NCI-H1417 (cell line): ENCODE results near the gene ACAD11.
"Not testable (repeated sequence)": the region's sequence is repeated elsewhere in the genome, so short reads cannot be mapped to it uniquely, and the experiment has no call there.

Source experiments
- DNase-seq, 3 experiments: peaks; one replicate each; lab custom pipeline; 2025; lab: John Stamatoyannopoulos, UW

The ACAD11 gene

DNA sequence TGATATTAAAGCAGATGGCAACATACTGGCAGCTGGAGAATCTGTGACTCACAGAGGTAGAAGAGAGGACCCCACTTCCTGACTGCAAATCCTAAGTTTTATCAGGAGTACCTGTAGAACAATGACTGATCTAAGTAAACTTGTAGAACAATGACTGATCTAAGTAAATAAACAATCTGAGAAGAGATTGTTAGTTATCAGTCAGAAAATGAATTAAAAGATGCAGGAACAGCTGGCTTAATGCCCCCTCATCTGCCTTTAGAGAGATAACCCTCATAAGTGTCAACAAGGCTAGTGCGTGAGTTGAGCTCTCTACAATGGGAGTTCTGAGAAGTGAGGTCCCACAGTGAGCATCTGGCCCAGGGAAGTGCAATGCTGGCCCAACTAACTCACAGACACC, 14.6 kb downstream of the ACAD11 start:
- DNase-seq: no peak

GRCh38 chr3:132643366-132643765, 16.2 kb downstream of the ACAD11 start:
- no peak for DNase-seq

- DNase-seq: no peak
Measured at GRCh38 chr3:132642539-132642847, 17.1 kb downstream of the ACAD11 start.

- DNase-seq: peak; percentile 8 to 76 (median 68)
Measured at GRCh38 chr3:132641837-132642538, 17.6 kb downstream of the ACAD11 start.

GRCh38 chr3:132641427-132641826, 18.2 kb downstream of the ACAD11 start:
- DNase-seq: not testable (repeated sequence)

DNA sequence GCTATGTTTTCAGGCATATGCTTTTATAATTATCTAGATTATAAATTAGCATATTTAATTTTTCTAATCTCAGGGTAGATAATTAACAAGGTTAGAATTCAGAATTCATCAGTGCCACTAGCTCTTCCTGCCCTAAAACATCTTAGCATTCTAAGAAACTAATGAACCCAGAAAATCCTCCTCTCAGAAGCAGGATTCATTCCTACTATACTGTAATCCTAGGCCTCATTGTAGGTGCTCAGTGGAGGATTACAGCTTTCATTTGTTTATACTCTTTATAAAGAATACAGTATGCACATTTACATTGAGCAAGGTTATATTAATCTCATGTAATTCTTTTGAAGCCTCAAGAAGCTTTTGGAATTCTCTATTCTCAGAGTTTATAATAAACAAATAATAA, 20.9 kb downstream of the ACAD11 start:
- no peak for DNase-seq

DNA sequence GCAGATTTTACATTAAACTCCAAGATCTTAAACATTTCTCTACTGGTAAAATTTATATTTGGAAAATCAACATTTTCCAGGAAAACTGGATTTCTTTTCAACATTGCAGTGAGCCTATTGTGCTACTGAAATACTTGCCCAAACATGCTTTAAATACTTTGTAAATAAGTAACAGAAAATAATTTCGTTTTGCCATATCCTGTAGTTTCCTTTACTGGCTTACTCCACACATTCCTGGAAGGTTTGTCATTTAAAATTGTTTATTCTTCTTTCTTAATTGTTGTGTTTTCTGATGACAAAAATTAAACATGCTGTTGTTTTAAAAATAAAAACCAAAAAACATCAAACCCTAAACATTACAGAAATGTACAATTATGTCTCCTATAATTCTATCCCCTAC, 22.0 kb downstream of the ACAD11 start:
- DNase-seq: no peak

GRCh38 chr3:132635052-132635451, 24.6 kb downstream of the ACAD11 start:
- no peak for DNase-seq

GRCh38 chr3:132630612-132631011, 29.0 kb downstream of the ACAD11 start:
- no peak for DNase-seq

DNA sequence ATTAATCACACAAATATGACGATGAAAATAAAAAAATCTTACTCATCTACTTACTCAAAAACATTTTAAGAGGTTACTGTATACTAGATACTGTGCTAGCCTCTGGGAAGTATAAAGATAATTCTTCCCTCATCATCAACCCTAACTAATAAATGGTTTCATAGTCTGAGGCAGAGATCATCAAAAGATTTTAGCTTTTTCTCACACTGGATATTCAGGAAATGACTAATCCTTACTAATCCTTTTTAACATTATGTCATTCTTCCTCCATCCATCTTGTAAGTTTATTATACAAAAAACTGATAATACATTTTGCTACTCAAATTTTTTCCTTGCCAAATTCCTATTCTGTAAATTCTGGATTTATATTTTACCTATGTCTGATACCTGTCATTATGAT, 29.7 kb downstream of the ACAD11 start:
- no peak for DNase-seq

- DNase-seq: no peak
Measured at GRCh38 chr3:132628157-132628556, 31.5 kb downstream of the ACAD11 start.

DNA sequence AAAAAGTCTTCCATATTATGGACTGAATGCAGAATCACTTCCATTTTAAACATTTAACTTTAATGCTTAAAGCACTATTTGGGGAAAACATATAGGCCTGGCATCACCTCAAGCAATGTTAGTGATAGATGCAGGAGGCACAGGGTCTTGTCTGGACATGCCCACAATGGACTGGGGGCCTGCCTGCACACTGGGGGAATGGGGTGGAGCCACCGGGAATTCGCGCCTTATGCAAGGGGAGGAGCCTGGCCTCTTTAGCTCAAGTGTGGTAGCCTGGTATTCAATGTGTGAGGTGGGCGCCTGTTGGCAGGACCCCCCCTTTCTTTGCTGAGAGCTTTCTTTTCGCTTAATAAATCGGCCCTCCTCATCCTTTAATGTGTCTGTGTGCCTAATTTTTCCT, 32.7 kb downstream of the ACAD11 start:
- DNase-seq: no peak

DNA sequence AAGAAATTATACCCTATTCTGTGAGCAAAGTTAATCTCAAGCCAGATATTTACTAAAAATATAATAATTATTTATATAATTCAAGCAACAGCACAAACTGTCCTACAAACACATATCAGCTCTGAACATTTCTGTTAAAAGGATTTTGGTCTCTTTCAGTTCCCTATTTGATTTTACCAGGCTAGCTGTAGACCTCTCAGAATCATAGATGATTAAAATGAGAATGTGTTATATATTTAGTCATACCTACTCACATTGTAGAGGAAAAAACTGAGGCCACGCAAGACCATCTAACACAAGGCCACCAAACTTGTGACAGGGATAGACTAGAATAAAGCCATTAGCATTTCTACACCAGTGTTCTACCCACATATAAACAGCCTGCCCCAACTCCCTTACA, 34.0 kb downstream of the ACAD11 start:
- no peak for DNase-seq

DNA sequence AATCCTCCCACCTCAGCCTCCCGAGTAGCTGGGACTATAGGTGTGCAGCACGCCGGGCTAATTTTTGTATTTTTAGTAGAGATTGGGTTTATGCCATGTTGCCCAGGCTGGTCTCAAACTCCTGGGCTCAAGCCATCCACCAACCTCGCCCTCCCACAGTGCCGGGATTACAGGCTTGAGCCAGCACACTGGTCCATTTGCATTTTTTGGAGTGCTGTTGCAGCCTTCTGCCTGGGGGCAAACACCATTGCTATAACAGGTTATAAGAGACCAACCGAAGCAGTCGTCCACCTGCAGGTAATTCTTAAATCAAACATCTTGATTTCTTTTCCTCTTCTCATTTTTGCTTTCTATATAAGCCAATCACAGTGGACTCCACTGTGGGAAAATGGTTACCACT, 34.8 kb downstream of the ACAD11 start:
- no peak for DNase-seq

DNA sequence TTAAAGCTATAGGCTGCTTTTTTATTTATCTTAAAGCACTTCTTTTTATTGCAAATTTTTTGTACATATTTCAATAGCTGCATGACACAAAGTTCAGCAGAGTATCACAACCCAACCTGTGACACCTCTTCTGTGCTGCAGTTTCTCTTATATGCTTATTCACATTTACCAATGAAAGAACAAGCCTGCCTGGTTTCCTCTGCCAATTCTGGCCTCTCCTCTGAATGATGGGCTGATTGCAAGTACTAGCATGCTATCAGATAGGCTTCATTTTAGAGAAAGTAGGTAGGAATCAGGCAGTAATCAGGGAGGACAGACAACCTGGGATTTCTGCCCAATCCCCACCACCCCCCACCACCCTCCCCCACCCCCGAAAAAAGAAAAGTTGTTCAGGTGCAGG, 36.0 kb downstream of the ACAD11 start:
- DNase-seq: no peak

DNA sequence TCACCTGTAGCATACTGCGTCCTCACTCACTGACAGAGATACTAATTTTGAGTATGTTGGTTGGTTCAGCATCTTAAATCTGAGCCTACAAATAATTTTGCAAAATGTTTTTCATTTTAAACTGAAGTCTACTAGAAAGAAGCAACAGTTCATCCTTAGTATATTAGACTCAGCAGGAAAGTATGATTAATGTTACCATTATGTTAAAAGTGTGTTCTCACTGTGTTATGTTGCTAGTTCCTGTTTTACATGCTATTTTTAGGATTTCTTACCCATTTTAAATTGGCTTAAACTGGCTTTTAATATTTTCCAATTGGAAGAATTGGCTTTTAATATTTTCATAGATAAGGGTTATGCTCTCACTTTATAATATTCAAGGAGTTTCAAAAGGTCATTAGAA, 36.8 kb downstream of the ACAD11 start:
- no peak for DNase-seq

DNA sequence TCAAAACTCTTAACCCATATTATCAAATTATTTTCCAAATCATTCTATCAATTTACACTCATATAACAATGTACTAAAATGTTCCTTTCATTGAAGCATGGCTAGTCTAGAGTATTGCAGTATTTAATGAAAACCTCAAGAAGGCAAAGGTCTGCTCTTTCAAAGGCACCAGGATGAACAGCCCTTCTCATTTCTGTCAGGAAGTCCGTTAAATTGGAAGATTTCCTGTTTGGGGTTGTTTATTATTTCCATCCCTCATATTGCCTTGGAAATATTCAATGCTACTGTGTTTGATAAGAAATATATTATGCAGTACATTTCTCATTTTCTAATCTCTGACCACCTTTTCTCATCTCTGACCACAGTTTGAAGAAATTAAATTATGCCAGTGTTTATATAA, 37.5 kb downstream of the ACAD11 start:
- DNase-seq: no peak

- no peak for DNase-seq
Measured at GRCh38 chr3:132616780-132617179, 42.8 kb downstream of the ACAD11 start.

DNA sequence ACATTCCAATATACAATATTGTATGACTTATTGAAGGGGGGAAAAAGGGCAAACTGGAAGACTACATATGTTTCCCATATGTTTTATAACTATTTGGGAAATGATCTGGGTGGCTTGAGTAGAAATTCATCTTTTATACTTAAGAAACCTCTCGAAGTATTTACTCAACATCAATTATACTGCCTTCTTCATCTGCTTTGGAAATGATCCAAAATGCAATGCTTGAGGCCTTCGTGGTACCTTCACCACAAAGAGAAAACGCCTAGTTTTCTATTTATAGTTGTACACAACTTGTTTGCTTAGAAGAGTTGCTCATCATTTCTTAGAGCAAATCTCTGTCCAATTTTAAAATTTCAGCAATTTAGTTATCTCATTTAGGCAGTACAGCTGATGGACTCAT, 43.7 kb downstream of the ACAD11 start:
- peak in 1 of 3 experiments; percentile 38 for DNase-seq

DNA sequence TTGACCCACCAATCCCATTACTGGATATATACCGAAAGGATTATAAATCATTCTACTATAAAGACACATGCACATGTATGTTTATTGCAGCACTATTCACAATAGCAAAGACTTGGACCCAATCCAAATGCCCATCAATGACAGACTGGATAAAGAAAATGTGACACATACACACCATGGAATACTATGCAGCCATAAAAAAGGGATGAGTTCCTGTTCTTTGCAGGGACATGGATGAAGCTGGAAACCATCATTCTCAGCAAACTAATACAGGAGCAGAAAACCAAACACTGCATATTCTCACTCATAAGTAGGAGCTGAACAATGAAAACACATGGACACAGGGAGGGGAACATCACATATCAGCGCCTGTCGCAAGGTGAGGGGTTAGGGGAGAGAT, 44.3 kb downstream of the ACAD11 start:
- not testable (repeated sequence) for DNase-seq

DNA sequence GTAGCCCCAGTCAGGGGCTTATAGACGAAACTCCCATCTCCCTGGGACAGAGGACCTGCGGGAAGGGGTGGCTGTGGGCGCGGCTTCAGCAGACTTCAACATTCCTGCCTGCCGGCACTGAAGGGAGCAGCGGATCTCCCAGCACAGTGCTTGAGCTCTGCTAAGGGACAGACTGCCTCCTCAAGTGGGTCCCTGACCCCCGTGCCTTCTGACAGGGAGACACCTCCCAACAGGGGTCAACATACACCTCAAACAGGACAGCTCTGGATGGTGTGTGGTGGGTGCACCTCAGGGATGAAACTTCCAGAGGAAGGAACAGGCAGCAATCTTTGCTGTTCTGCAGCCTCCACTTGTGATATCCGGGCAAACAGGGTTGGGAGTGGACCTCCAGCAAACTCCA, 53.0 kb downstream of the ACAD11 start:
- DNase-seq: not testable (repeated sequence)

GRCh38 chr3:132606085-132606484, 53.5 kb downstream of the ACAD11 start:
- DNase-seq: no peak

- DNase-seq: no peak
Measured at GRCh38 chr3:132605374-132605792, 54.2 kb downstream of the ACAD11 start.

DNA sequence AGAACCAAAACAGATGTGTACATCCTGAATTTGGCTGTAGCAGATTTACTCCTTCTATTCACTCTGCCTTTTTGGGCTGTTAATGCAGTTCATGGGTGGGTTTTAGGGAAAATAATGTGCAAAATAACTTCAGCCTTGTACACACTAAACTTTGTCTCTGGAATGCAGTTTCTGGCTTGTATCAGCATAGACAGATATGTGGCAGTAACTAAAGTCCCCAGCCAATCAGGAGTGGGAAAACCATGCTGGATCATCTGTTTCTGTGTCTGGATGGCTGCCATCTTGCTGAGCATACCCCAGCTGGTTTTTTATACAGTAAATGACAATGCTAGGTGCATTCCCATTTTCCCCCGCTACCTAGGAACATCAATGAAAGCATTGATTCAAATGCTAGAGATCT, 59.0 kb downstream of the ACAD11 start:
- not testable (repeated sequence) for DNase-seq

GRCh38 chr3:132598181-132598580, 61.4 kb downstream of the ACAD11 start:
- DNase-seq: no peak
